Activated T-helper 1 cell treated with Interleukin-2 at 50 U/mL for 16 hours (primary cell): ENCODE data around the gene LARP1.
"Not testable (repeated sequence)": the region's sequence is repeated elsewhere in the genome, so short reads cannot be mapped to it uniquely, and the experiment has no call there.

ENCODE experiments used
- DNase-seq: peaks from one replicate; pipeline ENCODE4 v3.0.0-alpha.2; 2020; ENCODE audit warnings: low read depth

LARP1 gene

DNA sequence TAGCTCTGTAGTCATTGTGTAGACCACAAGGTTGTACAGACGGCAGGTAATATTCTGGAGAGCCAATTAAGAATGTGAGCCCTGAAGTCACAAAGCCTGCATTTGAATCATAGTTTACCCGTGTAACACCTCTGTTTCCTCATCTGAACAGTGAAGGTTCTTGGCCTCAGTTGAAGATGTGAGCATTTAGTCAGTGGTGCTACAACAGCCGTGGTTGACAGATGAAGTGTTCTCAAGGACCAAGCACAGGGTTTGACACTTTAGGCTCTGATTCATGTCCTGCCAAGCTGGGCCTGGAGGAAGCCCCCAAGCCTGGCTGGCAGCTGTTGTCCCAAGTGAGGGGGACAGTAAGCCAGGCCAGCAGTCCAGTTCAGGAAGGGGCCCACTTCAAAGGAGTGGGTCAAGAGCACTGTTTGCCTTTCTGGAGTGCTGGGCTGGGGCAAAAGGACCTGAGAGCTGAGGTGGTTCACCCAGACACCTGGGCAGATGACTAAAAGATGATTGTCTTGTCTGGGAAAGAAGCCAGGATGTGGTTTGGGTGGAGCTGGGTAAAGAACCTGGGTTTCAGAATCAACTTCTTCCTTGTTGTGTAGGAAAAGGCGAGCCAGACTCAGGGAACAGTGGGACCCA, 74.5 kb downstream of the LARP1 start:
- DNase-seq = peak; percentile 7

DNA sequence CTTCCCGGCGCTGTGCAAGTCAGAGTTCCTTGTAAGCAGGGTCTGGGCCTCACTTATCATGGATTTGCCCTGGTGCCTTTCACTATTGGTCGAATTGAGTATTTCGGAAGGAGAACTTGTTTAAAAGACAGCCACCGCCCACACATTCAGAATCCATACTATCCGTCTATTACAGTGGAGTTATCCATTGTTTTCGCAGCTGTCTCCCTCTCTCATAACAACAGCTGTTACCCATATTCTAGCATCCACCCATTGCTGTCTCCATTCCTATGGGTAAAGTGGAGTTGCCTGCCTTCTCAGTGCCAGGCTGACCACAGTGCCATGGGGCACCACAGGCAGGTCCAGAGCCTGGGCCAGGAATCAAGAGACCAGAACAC, 75.0 kb downstream of the LARP1 start:
- no peak for DNase-seq

DNA sequence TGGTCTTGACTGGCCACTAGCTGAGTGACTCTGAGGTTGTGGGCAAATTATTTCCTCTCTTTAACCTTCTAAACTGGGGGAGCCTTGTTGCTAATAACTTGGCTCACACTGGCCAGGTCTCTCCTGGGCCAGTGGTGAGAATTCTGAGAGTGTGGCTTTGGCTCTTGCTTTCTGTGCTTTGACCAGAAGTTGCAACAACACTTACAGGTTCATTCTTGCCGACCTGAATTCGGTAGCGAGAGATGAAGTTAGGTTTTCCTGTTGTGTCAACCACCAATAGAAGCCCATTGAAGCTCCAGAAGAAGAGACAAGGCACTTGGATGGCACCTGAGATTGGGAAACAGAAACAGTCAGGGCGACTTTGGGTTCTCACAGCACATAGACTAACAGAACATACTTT, 75.4 kb downstream of the LARP1 start:
- no peak for DNase-seq

DNA sequence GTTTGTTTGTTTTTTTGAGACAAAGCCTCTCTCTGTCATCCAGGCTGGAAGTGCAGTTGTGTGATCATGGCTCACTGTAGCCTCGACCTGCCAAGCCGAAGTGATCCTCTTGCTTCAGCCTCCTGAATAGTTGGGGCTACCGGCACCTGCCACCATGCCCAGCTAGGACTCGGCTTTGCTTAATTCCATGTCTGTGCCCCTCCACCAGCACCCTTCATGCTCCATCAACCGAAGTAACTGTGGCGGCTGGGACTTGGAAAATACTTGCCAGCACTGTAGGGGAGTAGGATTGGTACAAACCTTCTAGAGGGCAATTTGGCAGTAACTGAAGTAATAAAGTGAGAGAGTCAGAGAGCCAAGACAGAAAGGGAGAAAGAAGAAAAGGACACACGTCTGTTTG, 76.3 kb downstream of the LARP1 start:
- no peak for DNase-seq

DNA sequence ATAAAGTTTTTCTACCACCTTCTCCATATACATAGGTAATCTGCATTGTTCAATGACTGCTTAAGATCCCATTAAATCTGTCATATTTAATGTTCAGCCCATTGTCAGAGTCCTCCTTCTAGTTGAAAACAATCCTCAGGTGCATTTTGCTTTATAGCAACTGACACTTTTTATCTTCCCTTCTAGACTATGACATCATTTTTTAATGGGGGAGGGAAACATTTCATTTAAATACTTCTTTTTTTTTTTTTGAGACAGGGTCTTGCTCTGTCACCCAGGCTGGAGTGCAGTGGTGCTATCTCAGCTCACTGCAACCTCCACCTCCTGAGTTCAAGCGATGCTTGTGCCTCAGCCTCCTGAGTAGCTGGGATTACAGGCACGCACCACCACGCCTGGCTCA, 77.6 kb downstream of the LARP1 start:
- not testable (repeated sequence) for DNase-seq

DNA sequence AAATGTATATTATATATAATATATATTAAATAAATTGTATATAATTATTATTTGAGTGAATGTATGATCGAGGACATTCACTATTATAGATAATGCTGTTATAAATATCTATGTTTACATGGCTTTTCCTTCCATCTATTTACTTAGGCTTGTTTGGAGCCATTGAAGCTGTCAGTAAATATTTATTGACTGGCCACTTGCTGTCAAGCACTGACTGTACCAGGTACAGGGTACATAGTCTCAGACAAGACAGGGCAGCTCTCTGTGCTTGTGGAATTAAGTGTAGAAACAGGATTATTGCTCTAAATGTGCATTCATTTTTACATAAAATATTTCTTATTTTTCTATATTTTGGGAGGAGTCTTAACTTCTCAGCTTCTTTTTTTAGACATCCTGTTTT, 78.9 kb downstream of the LARP1 start:
- DNase-seq = no peak

DNA sequence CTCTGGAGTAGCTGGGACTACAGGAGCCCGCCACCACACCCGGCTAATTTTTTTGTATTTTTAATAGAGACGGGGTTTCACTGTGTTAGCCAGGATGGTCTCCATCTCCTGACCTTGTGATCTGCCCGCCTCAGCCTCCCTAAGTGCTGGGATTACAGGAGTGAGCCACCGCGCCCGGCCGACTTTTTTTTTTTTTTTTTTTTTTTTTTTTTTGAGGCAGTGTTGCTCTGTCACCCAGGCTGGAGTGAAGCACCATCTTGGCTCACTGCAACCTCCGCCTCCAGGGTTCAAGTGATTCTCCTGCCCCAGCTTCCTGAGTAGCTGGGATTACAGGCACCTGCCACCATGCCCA, 80.5 kb downstream of the LARP1 start:
- not testable (repeated sequence) for DNase-seq

DNA sequence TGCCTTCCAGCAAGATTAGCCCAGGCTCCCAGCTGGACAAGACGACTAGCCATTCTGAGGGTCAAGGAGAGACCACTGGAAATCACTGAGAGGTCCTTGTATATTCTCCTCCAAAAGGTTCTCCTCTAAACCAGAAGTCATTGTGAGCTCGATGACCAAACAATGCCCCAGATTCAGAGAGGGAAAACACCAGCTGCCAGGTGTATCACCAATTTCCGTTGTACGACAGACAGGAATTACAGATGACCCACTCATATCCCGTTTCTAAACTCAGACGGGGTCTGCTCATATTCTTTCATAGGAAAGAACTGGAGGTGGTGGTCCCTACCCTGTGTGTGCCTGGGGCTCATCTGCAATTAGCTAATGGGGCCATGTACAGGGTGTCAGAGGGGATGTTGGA, 81.0 kb downstream of the LARP1 start:
- no peak for DNase-seq

DNA sequence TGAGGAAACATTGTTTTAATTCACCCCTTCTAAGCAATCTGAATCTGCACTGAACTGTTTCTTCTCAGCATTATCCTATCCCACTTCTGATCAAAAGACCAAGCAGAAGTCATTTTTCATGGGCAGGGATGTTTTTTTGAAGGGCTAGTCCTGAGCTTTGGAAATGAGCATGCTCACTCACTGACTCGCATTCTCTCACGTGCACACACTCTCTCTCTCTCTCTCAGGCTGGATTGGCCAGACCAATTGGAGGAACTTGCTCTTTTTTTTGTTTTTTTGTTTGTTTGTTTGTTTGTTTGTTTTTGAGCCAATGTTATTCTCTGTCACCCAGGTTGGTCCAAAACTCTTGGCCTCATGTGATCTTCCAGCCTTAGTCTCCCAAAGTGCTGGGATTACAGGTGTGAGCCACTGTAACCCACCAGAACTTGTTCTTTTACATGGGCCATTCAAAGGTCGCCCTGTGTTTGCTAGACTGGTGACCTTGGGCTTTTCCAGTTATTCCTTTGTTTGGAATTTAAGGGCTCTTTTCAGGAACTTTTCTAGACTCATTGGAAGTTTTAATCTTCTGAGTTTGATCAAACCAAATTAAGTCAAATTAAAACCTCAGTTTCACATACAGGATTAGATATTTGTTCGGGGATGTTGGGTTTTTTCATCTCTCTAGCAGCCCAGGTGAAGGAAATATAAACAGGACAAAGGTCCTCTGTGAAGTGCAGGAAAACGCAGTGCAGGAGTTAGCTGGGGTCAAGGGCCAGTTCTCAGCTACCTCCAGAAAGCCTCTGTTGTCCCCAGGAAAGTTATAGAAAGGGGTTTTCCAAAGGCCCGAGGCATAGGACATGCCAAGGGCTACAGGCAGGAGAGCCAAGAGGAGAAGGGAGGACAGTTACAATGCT, 82.1 kb downstream of the LARP1 start:
- DNase-seq = no peak

DNA sequence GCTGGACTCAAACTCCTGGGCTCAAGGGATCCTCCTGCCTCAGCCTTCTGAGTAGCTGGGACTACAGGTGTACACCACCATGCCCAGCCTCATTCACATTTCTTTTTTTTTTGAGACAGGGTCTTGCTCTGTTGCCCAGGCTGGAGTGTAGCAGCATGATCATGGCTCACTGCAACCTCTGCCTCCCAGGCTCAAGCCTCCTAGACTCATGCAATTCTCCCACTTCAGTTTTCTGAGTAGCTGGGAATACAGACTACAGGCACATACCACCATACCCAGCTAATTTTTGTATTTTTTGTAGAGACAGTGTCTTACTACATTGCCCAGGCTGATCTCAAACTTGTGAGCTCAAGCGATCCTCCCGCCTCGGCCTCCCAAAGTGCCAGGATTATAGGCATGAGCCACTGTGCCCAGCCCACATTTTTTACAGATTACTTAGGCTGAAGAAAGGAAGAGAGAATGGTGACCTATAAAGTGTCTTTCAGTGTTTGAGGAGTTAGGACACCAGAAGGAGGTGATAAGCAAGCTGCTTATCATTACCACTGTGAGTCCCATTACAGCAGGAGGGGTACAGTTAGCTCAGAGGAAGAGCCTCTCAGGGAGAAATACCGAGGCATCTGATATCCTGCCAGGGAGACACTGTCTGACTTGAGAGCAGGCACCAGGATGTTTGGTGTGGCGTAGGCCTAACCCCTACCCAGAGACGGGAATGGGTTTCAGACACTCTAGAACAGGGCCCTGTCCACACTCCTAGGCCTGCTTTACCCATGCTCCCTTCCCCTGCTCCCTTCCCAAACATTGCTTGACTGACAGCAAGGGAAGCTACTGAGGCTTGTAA, 85.5 kb downstream of the LARP1 start:
- DNase-seq = no peak

DNA sequence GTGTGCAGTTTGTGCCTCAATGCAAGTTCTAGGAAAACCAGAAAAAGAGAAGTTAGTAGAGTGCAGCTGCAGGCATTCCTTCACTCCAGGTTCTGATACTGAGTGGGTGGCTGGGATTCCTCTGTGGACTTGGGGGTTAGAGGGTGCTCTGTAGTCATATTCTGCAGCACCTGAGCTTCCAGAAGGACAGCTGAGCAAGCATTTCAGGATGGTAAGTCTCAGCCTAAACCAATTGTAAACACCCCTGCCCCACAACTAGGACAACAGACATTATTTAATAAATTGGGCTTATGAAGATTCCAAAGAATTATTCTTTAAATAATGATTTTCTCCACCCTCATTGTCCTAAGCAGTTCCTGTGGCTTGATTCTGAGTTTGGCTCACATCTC, 86.1 kb downstream of the LARP1 start:
- DNase-seq = no peak

DNA sequence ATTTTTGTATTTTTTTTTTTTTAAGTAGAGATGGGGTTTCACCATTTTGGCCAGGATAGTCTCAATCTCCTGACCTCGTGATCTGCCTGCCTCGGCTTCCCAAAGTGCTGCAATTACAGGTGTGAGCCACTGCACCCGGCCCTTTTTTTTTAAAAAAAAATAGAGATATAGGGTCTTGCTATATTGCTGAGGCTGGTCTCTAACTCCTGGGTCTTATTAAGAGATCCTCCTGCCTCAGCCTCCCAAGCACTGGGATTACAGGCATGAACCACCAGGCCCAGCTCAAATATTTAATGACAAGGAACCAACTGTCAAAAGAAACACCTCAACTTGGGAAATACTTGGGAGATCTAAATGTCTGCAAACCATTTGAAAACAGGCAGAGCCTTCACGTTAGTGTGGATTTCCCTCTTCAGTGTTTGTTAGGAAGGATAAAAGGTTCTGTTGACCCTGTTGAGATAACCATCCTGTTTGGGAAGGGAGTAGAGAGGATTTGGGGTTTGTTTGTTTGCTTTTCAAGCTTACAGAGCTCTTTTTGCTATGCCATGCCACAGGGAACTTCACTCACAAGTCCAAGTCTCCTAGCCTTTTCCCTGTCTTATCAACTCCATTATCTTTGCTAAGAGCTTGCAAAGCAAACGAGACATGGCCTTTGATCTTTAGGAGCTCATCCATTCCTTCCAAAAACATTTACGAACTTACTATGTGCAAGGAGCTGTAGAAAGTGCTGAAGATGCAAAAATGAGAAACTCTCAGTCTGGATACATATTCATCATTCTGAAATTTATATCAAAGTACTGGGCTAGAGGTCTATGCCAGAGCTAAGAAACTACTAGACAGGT, 87.7 kb downstream of the LARP1 start:
- DNase-seq = no peak

DNA sequence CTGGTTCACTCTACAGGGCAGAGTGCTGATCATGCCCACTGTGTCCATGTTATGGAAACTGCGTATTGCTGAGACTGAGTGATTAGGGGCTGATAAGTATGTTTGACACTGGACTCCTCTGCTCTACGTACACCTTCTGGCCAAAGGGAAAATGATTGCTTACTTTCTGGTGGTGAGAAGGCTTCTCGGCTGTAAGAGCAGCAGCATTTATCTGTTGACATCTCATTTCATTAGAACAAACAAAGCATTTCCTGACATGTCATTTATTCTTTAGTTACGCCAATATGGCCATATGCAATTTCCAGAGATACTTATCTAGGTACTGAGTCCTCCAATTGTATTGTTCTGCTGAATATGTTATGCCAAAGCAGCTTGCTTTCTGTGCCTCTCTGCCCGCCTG, 89.6 kb downstream of the LARP1 start:
- DNase-seq = no peak

DNA sequence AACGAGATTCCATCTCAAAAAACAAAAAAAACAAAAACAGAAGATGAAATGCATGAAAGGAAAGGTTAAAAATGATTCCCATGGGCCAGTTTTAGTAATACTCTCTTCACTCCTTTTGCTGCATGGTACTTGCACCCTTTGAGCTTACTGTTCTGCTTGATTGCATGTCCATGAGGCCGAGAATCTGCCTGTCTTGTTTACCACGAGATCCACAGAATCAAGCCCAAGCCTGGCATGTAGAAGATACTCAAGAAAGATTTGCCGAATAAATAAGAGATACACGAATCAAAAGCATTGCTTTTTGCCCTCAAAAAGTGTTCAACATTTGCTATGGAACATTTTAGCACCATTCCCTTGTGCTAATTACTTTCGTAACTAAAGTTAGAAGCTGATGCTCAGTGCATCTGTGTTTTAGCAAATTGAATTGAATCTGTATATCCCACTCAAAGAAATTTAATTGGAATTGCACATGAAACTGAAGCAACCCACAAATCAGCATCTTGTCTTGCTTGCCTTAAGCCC, 94.1 kb downstream of the LARP1 start:
- DNase-seq = no peak

DNA sequence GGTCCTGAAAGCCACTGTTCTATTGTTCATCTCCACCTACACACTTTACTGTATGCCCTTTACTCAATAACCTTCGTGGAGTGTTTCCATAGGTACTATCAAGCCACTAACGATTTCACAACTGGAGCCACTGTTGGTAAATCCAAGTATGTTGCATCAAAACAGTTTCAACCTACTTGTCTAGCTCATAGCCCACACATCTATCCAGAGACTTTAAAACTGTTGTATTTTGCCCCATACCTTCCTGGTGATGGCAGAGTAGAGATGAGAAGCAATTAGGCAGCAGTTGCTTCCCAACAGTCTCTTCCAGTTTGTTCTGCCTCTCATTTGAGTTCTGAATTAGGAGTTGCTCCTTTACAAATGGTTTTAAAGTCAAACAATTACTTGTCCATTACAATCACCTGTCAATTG, 94.6 kb downstream of the LARP1 start:
- no peak for DNase-seq

DNA sequence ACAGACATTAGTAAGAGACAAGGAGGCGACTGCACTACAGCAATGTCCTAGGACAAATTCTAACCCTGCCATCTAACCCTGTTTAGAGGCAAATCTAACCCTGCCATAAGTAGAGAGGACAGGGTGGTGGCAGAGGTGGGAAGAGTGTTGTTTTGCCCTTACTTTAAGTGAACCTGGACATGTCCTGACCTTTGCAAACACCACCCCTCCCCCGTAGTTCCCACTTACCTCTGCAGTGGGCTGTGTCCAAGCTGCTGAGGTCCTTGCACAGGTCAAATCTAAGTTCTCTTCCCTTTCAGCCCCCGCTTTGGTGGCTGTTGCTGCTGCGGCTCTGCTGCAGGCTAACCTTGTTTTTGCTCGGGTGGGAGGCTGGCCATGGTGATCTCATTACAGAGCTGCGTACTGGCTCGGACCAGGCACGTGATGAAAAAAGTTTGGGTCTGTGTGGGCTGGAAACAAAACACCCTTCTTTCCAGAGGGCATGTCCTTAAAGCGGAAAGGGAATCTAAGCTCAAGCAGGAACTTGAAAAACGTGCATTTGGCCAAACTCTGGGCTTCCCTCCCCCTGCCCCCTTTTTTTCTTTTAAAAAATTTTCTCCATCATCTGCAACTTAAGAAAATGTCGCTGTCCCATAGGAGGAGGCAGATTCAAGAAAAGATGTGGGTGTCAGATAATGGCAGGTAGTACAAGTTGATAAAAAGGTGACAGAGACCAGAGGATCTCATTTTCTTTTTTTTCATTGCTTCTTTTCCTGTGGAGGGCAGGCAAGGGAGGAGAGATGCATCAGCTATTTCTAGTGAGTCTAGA, 95.3 kb downstream of the LARP1 start, which contains the start of gene FAXDC2:
Gene FAXDC2, minus strand, starts transcription at position 349 of the 808 bp plus-strand sequence. CDS start 12,425 bp downstream, outside the sequence.
- DNase-seq = no peak

DNA sequence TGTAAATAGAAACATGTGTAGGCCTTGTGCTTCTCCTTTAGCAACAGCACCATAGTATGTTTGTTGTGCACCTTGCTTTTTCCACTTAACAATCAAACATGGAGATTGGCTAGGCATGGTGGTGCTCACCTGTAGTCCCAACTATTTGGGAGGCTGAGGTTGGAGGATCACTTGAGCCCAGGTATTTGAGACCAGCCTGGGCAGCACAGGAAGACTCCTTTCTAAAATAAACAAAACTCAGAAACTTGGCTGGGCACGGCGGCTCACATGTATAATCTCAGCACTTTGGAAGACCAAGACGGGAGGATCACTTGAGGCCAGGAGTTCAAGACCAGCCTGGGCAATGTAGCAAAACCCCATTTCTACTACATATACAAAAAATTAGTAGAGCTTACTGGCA, 96.2 kb downstream of the LARP1 start:
- DNase-seq = no peak

DNA sequence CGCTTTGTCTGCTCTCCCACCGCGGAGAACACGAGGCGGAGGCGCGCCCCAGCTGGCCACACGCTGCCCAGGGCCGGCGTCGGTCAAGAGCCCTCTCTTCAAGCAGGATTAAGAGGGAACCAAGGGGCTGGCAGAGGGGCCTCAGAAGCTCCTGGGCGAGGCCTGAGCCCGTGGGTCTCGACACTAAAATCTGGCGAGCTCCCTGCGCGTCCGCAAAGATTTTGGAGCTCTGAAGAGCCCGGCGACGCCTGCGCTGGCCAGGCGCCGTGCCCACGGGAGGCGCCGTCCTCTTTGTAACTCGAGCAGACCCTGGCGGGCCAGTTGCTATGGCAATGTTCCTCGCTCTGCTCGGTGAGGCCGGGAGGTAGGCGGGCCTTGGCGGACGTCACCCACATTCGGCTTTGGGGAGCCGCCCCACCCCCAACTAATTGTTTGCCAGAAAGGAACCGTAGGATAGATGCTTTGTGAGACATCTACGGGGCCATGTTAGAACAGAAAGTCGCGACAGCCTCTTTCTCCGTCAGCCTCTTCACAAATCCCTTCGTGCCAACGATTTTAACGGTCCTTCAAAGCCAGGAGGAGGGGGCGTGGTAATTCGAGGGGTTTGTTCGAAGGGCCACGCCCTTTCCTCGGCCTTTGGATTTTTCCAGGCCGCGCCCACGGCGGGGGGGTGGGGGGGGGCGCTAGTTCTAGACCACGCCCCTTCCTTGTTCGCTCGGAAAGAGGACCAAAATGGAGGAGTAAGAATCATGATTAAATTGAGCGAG, 102.5 kb downstream of the LARP1 start:
- DNase-seq = peak; percentile 73

DNA sequence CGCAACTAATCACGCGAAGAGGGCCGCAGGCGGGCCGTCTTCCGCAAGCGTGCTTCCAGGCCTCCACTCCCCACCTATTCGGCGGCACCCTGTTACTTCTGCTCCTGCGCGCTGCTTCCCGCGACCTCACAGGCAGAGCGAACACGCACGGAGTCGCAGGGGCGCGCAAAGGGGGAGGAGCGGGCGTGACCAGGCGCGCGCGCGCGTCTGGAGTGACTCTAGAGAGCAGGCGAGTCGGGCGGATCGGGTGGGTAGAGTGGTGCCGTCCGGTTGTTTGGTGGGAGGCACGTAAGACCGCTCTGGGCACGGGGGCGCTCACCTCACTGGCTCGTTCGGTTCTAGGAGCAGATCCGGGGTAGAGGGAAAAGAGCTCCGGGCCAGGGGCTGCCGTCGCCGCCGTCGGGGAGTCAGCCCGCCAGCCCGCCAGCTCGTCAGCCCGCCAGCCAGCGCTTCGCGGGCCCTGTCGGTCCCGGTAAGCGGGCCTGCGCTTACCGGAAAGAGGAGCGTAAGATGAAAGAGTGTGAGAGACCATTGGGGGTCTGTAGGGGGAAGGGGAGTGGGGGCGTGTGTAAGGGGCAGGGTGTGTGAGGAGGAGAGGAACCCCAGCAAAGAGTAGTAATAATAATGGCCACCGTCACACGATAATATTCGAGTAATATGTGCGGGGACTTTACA, 103.3 kb downstream of the LARP1 start, which contains the start of gene CNOT8:
Gene CNOT8, plus strand, starts transcription at position 331 of the 675 bp plus-strand sequence. CDS start 4,652 bp downstream, outside the sequence.
- peak; percentile 97 for DNase-seq
